CD4-positive, alpha-beta T cell treated with Interleukin-17A for 1 hour (primary cell): Measurements from ENCODE around the gene TMEM8B.
"Not testable (repeated sequence)": the region's sequence is repeated elsewhere in the genome, so short reads cannot be mapped to it uniquely, and the experiment has no call there.

ENCODE experiments used
- DNase-seq: peaks from one replicate; pipeline ENCODE4 v3.0.0-alpha.2; 2020

The TMEM8B gene

GRCh38 chr9:35867538-35867937, 38.5 kb downstream of the TMEM8B start:
- no peak for DNase-seq

GRCh38 chr9:35868933-35869332, 39.9 kb downstream of the TMEM8B start:
- DNase-seq = no peak

- DNase-seq = no peak
Observed at GRCh38 chr9:35869621-35870216, 40.7 kb downstream of the TMEM8B start.

GRCh38 chr9:35870351-35870923, 41.4 kb downstream of the TMEM8B start, which contains the start of gene OR13J1:
Gene OR13J1, minus strand, starts transcription at chr9:35870401. Its CDS starts 0 bp downstream, at chr9:35870401.
- DNase-seq = no peak

- no peak for DNase-seq
Observed at GRCh38 chr9:35871545-35871944, 42.5 kb downstream of the TMEM8B start.

GRCh38 chr9:35872505-35872904, 43.5 kb downstream of the TMEM8B start:
- DNase-seq = no peak

GRCh38 chr9:35882263-35882848, 53.3 kb downstream of the TMEM8B start:
- DNase-seq = peak; percentile 77

- no peak for DNase-seq
Observed at GRCh38 chr9:35882996-35883395, 54.0 kb downstream of the TMEM8B start.

- DNase-seq = not testable (repeated sequence)
Observed at GRCh38 chr9:35884908-35885307, 55.9 kb downstream of the TMEM8B start.

- no peak for DNase-seq
Observed at GRCh38 chr9:35891646-35892045, 62.6 kb downstream of the TMEM8B start.

- DNase-seq = no peak
Observed at GRCh38 chr9:35892051-35892450, 63.0 kb downstream of the TMEM8B start.

- DNase-seq = no peak
Observed at GRCh38 chr9:35896570-35896969, 67.5 kb downstream of the TMEM8B start.

- DNase-seq = not testable (repeated sequence)
Observed at GRCh38 chr9:35897376-35898099, 68.5 kb downstream of the TMEM8B start.

GRCh38 chr9:35898337-35898736, 69.3 kb downstream of the TMEM8B start:
- DNase-seq = no peak

GRCh38 chr9:35899021-35899420, 70.0 kb downstream of the TMEM8B start:
- DNase-seq = no peak

- DNase-seq = peak; percentile 71
Observed at GRCh38 chr9:35903049-35903448, 74.0 kb downstream of the TMEM8B start.

- no peak for DNase-seq
Observed at GRCh38 chr9:35904338-35904737, 75.3 kb downstream of the TMEM8B start.

GRCh38 chr9:35905051-35905781, 76.2 kb downstream of the TMEM8B start:
- no peak for DNase-seq

- no peak for DNase-seq
Observed at GRCh38 chr9:35905912-35906679, 77.1 kb downstream of the TMEM8B start, which contains the start of gene HRCT1. Gene HRCT1, plus strand, starts transcription at chr9:35906202. Its CDS starts 86 bp downstream, at chr9:35906288.

- DNase-seq = no peak
Observed at GRCh38 chr9:35906923-35907699, 78.1 kb downstream of the TMEM8B start.
